GM21390 (cell line): ENCODE results near the gene SMIM14.
"Not testable (repeated sequence)": the region's sequence is repeated elsewhere in the genome, so short reads cannot be mapped to it uniquely, and the experiment has no call there.

Experiments
- ATAC-seq: cut with Tn5 transposase; IDR thresholded peaks from one replicate; pipeline ENCODE4 v1.9.1; 2021; ENCODE audit not compliant: unreplicated experiment

The SMIM14 gene

DNA sequence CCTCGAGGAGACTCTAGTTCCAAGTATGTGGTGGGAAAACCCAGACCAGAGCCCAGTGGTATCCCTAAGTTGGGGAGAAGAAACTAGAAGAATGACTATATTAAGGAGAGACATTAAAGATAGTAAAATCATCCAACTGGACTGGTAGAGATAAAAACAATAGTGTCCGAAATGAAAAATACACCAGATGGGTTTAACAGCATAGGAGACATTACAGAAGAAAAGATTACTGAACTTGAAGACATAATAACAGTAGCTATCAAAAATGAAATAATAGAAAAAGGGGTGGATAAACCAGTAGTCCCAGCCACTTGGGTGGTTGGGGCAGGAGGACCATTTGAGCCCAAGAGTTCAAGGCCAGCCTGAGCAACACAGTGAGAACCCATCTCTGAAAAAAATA lies 31.9 kb downstream of the SMIM14 start:
- ATAC-seq: no peak

DNA sequence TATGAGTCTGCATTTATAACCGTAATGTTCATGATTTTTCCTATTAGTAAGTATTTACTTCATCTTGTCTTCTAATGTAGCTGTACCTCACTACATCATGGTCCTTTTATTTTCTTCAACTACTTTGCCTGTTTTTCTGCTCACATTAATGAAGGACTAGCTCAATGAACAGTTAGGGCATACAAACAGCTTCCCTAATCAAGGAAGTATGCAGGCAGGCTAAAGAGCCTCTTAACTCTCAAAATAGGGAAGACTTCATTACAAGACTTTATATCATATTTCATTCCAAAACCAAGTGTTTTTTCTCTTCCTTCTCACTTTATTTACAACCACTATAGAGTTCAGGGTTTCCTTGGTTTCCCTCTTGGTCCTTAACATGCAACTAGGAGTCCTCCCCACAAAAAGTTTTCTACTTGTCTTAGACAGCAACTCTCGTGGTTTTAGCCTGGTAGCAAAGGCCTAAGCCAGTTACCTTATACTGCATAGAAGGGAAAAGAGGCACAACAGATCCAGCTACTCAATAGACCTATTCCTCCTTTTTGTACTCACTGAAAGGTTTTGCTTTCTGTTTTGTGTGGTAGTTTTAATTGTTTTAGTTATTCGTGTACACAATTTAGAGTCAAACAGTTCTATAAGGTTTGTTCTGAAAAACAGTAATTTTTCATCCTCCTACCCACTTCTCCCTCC lies 40.8 kb downstream of the SMIM14 start:
- no peak for ATAC-seq

- ATAC-seq: no peak
Observed at GRCh38 chr4:39596971-39597370, 41.7 kb downstream of the SMIM14 start.

DNA sequence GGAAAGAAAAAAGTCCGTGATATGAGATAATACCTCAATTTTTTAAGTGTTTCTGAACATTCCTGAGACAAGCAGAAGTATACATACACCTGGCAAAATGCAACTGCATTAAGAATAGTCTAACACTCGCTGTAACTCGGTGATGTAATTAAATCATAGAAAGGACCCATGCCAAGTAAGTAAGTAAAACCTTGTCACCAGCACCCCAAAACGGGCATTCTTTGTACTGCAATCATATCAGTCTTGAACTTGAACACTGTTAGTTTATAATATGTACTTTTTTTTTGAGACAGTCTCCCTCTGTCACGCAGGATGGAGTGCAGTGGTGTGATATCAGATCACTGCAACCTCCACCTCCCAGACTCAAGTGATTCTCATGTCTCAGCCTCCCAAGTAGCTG lies 47.4 kb downstream of the SMIM14 start:
- no peak for ATAC-seq

GRCh38 chr4:39587881-39588280 lies 50.8 kb downstream of the SMIM14 start:
- no peak for ATAC-seq

DNA sequence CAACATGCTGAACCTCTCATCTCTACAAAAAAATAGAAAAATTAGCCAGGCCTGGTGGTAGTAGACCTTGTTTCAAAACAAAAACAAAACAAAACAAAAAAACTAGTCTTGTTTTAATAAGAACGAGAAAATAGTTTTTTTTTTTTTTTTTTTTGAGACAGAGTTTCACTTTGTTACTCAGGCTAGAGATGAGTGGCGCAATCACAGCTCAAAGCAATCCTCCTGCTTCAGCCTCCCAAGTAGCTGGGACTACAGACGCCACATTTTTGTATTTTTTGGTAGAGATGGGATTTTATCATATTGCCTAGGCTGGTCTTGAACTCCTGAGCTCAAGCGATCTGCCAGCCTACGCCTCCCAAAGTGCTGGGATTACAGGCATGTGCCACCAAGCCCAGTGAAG lies 63.7 kb downstream of the SMIM14 start:
- ATAC-seq: no peak

DNA sequence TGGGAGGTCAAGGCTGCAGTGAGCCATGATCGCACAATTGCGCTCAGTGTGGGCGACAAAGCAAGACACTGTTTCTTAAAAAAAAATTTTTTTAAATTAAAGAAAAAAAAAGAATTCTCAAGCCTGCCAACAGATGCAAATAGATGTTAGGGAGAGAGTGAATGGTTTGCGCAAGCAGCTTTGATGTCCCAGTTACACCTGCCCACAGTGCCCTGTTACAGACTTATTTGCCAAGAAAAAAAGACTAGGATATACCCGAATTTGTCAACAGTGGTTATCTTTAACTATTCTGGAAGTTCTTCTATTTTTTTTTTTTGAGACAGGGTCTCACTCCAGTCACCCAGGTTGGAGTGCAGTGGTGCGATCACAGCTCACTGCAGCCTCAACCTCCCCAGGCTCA lies 67.2 kb downstream of the SMIM14 start:
- no peak for ATAC-seq

DNA sequence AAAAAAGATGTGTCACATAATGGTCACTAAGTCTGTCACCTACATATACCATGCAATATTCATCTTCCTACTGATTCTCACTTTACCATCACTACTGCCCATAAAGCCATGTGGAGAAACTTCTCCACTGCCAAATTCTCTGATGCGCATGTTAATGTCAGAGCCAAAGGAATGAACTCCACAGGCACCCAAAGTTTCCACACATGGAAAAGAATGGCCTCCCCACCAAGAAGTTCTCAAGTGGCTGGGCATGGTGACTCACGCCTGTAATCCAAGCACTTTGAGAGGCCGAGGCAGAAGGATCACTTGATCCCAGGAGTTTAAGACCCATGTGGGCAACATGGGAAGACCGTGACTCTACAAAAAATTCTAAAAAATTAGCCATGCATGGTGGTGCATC lies 67.6 kb downstream of the SMIM14 start:
- ATAC-seq: no peak

- no peak for ATAC-seq
Observed at GRCh38 chr4:39569209-39569608, 69.5 kb downstream of the SMIM14 start.

GRCh38 chr4:39568805-39569204 lies 69.9 kb downstream of the SMIM14 start:
- no peak for ATAC-seq

- no peak for ATAC-seq
Observed at GRCh38 chr4:39565878-39566600, 72.6 kb downstream of the SMIM14 start.

DNA sequence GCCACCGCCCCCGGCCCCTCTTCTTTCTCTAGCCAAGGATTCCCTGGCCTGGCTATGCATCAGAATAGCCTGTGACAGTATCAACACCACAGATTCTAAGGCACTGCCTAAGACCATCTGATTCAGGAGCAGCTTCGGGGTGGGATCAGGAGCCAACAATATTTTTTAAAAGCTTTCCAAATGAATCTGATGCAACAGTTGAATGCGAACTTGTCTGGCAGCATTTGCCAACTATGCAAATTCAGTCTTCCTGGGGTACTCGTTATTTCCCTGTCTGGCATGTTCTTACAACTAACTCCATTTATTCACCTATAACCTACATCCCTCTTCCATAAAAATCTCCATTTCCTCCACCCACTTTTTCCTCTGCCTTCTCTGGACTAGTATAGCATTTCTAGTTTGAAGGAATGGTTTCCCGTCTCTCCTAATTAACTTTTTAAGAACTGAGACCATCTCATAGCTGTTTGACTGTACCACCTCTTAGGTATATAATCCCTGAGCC lies 75.3 kb downstream of the SMIM14 start:
- ATAC-seq: no peak

GRCh38 chr4:39562792-39563191 lies 75.9 kb downstream of the SMIM14 start:
- ATAC-seq: no peak

- ATAC-seq: no peak
Observed at GRCh38 chr4:39559626-39560025, 79.0 kb downstream of the SMIM14 start.

GRCh38 chr4:39555472-39555871 lies 83.2 kb downstream of the SMIM14 start:
- ATAC-seq: no peak

GRCh38 chr4:39548425-39549067 lies 90.1 kb downstream of the SMIM14 start:
- no peak for ATAC-seq

DNA sequence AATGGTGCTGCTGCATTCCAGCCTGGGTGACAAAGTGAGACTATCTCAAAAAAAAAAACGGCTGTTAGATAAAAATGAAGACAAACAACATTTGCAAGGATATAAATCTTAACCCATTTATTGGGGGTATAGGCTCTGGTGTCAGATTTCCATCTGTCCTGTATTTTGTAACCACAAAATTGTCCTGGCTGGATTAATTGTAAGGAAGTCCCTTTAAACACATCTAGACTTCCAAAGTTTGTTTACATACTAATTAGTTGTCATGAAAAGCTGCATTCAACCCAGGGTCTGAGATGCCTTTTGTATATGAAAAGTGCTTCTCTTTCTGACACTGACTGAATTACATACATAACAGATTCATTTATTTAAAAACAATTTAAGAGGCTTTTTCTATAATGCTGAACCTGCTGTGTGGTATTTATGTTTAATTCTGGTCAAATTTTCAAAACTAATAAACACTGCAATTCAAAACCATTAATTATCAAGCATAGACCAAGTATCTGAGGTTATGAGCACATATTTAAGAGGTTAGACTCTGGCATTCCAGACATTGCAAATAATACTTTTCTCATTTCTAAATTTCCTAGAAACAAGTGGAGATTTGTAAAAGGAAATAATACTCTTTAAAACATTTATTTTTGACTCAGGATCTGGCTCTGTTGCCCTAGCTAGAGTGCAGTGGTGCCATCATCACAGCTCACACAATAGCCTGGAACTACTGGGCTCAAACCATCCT lies 93.9 kb downstream of the SMIM14 start:
- ATAC-seq: no peak

- ATAC-seq: not testable (repeated sequence)
Observed at GRCh38 chr4:39544080-39544479, 94.6 kb downstream of the SMIM14 start.

GRCh38 chr4:39543034-39543433 lies 95.6 kb downstream of the SMIM14 start:
- no peak for ATAC-seq

DNA sequence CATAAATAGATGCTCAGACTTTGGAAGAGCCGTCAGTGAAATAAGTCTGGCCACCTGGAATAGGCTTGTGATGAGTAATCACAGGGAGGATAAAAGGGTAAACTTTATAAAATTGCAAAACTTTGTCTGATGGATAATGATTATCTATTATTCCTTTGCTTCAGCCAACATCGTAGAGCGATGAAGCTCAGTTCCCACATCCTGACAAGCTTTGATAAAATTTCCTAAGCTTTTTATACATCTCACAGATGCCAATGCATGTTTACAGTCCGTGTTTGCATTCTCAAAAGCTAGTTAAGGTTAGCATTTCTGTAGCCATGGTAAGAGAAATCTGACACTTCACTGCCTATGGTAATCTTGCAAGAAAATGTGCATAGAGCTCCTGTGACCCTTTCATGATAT lies 96.1 kb downstream of the SMIM14 start:
- no peak for ATAC-seq

GRCh38 chr4:39541987-39542610 lies 96.6 kb downstream of the SMIM14 start:
- no peak for ATAC-seq
